ENCODE data around the gene EAPP.
"Not testable (repeated sequence)": the region's sequence is repeated elsewhere in the genome, so short reads cannot be mapped to it uniquely, and the experiment has no call there.

Gene EAPP

GRCh38 chr14:34479694-34480093 lies 59.8 kb downstream of the EAPP start:
- DNase-seq, result no peak

DNA sequence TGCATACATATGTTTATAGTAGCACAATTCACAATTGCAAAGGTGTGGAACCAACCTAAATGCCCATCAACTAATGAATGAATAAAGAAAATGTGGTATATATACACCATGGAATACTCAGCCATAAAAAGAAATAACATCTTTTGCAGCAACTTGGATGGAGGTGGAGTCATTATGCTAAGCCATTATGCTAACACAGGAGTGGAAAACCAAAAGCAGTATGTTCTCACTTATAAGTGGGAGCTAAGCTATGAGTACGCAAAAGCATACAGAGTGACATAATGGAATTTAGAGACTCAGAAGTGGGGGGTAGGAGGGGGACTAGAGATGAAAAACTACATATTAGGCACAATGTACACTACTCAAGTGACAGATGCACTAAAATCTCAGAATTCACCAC lies 61.2 kb downstream of the EAPP start:
- no peak for DNase-seq

DNA sequence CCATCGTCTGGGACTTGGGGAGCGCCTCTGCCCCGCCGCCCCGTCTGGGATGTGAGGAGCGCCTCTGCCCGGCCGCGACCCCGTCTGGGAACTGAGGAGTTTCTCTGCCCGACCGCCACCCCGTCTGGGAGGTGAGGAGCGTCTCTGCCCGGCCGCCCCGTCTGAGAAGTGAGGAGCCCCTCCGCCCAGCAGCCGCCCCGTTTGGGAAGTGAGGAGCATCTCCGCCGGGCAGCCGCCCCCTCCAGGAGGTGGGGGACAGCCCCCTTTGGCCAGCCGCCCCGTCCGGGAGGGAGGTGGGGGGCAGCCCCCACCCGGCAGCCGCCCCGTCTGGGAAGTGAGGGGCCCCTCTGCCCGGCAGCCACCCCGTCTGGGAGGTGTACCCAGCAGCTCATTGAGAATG lies 63.5 kb downstream of the EAPP start:
- DNase-seq, result not testable (repeated sequence)

DNA sequence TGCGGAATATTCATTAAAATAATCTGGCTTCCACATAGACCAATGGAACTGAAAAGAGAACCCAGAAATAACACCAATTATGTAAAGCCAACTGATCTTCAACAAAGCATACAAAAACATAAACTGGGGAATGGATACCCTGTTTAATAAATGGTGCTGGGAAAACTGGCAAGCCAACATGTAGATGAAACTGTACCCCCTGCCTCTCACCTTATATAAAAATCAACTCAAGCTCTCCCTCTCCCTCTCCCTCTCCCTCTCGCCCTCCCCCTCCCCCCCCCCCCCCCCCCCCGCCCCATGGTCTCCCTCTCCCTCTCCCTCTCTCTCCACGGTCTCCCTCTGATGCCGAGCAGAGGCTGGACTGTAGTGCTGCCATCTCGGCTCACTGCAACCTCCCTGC lies 64.3 kb downstream of the EAPP start:
- no peak for DNase-seq

- DNase-seq, result no peak
These were observed 65.3 kb downstream of the EAPP start for GRCh38 chr14:34474187-34474679.

- no peak for DNase-seq
These were observed 66.7 kb downstream of the EAPP start for GRCh38 chr14:34472706-34473279.

DNA sequence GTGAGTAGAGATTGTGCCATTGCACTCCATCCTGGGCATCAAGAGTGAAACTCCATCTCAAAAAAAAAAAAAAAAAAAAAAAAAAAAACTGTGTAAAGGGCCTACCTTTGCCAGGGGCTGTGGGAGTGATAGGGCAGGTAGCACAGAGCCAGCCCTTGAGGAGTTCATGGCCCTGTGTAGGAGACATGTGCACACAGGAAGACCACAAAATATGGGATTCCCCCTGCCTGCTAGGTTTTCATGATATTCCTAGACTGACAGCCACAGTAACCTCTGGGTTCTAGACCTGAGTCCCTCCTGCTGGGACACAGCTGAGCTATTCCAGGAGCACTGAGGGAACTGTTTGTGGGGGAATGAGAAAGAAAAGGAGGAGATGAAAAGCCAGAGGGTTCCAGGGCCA lies 69.2 kb downstream of the EAPP start:
- no peak for DNase-seq

- no peak for DNase-seq
These were observed 72.8 kb downstream of the EAPP start for GRCh38 chr14:34466691-34467090.
